ENCODE data around the gene CDH1. TPM values are rescaled to one million over a fixed set of nuclear protein-coding genes. Genes with fewer than 3 reads are reported as not detected.
A peak's percentile ranks its signal among the peaks of the same experiment; 100 is the strongest.

Gene CDH1
- total RNA-seq, 1 donor from 2014 or later, result 56.8 TPM

- TF ChIP-seq CTCF (conservative IDR thresholded peaks at IDR 0.05; ENCODE audit: low read depth, low read length), result no peak
- no peak overlapping the region for H3K4me3 ChIP-seq (ENCODE audit: low read depth, low read length)
- peak; percentile 81 for DNase-seq (ENCODE audit: low read depth)
Observed at GRCh38 chr16:68790130-68790761, 53.2 kb downstream of the CDH1 start.

- TF ChIP-seq CTCF (conservative IDR thresholded peaks at IDR 0.05; ENCODE audit: low read depth, low read length), result no peak
- no peak for DNase-seq (ENCODE audit: low read depth)
Observed at GRCh38 chr16:68790944-68791343, 53.9 kb downstream of the CDH1 start.

GRCh38 chr16:68792465-68793324 lies 55.6 kb downstream of the CDH1 start:
- H3K4me3 ChIP-seq (ENCODE audit: low read depth, low read length), result no peak overlapping the region
- DNase-seq (ENCODE audit: low read depth), result peak; percentile 52
- TF ChIP-seq CTCF (conservative IDR thresholded peaks at IDR 0.05; ENCODE audit: low read depth, low read length), result no peak

More at GRCh38 chr16:68790944-68791343, 53.9 kb downstream of the CDH1 start:
- no peak overlapping the region for H3K4me3 ChIP-seq (ENCODE audit: low read depth, low read length)

- no peak overlapping the region for H3K4me3 ChIP-seq (ENCODE audit: low read depth, low read length)
- no peak for DNase-seq (ENCODE audit: low read depth)
- TF ChIP-seq CTCF (conservative IDR thresholded peaks at IDR 0.05; ENCODE audit: low read depth, low read length), result no peak
Observed at GRCh38 chr16:68793401-68793857, 56.3 kb downstream of the CDH1 start.

GRCh38 chr16:68798398-68798797 lies 61.3 kb downstream of the CDH1 start:
- H3K4me3 ChIP-seq (ENCODE audit: low read depth, low read length), result no peak overlapping the region
- no peak for DNase-seq (ENCODE audit: low read depth)
- no peak for TF ChIP-seq CTCF (conservative IDR thresholded peaks at IDR 0.05; ENCODE audit: low read depth, low read length)

GRCh38 chr16:68800257-68800875 lies 63.3 kb downstream of the CDH1 start:
- no peak for DNase-seq (ENCODE audit: low read depth)
- TF ChIP-seq CTCF (conservative IDR thresholded peaks at IDR 0.05; ENCODE audit: low read depth, low read length), result peak; percentile 92
- H3K4me3 ChIP-seq (ENCODE audit: low read depth, low read length), result no peak overlapping the region

Data from epithelial cell of proximal tubule (primary cell).